ENCODE data around the gene ROR2.

DNA sequence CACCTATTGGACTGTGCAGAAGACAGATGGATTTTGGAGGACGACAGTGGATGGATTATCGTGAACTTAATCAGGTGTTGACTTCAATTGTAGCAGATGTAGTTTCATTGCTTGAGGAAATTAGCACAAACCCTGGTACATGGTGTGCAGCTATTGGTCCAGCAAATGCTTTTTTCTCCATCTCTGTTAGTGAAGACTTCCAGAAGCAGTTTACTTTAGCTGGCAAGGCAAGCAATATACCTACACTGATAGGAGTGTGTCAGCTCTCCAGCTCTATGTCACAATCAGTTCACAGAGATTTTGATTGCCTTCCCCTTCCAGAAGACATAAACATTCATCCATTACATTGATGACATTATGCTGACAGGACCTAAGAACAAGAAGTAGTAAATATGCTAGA lies 35.7 kb upstream of the ROR2 start:
- no peak for TF ChIP-seq POLR2A (IDR thresholded peaks at IDR 0.05; ENCODE audit: low read depth, low read length)
- no peak for TF ChIP-seq TAF1 (IDR thresholded peaks at IDR 0.05; ENCODE audit: borderline replicate concordance, low read depth, low read length)

All from GM12892 (cell line).